GM12892 (cell line): ENCODE measurements around the gene GLP2R.

ENCODE experiments used
- POLR2A ChIP-seq: IDR thresholded peaks from 2 replicates; pipeline ENCODE4 v1.6.1; 2011; ENCODE audit warnings: low read depth, low read length, control low read depth
- POLR2AphosphoS5 ChIP-seq: IDR thresholded peaks from 2 replicates; pipeline ENCODE4 v1.6.1; 2011; ENCODE audit warnings: low read depth, low read length, control low read depth

GRCh38 chr17:9850151-9850550 is 24.4 kb downstream of the GLP2R start:
- TF ChIP-seq POLR2AphosphoS5: no peak
- TF ChIP-seq POLR2A: no peak
